Medulla oblongata (tissue), 1 donor: ENCODE results near the gene TMEM196.
A peak's percentile ranks its signal among the peaks of the same experiment; 100 is the strongest.

ENCODE experiments used
- DNase-seq: peaks from one replicate; pipeline ENCODE4 v3.0.0-alpha.2; 2015; ENCODE audit errors: extremely low spot score

Gene TMEM196

DNA sequence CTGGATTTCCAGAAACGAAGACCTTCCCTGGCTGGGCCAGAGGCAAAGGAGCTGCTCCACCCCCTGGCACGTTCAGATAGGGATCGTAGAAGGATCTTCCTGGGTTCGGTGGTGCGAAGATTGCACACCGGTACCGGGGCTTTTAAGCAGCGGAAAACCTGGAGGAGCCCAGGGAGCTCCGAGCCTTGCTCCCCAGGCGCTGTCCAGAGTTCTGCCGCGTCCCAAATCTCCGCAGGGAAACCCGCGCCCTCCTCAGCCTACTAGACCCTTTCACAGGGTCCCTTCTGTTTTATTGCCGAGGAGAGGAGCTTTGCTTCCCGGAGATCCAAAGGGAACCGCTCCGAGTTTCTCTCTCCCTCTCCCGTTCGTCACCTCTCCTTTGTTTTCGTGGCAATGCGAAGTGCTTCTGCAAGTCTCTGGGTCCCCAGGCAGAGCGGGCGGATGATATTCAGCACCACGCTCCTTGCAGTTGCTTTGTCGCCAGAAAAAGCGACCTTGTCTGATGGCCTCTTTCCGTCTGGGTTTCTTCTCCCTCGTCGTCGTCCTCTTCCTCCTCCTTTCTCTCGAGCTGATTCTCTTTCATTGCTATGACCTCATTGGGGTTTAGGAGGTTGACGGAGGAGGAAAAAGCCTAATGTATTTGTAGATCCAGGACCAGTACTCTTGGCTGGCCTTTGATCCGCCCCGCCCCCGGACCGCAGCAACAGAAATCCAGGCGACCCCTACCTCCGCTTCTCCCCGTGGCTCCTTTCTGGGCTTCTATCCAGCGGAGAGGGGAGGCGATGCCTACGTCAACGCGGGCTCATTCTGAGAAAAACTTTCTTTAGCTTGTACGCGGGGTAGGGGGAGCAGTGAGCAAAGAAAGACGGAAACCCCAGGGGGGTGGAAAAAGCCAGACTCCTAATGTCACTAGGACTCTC, at the start of gene TMEM196:
TMEM196 (minus strand) TSS at position 777 of the 920 bp plus-strand sequence. CDS start 921 bp downstream, outside the sequence.
- no peak for DNase-seq

DNA sequence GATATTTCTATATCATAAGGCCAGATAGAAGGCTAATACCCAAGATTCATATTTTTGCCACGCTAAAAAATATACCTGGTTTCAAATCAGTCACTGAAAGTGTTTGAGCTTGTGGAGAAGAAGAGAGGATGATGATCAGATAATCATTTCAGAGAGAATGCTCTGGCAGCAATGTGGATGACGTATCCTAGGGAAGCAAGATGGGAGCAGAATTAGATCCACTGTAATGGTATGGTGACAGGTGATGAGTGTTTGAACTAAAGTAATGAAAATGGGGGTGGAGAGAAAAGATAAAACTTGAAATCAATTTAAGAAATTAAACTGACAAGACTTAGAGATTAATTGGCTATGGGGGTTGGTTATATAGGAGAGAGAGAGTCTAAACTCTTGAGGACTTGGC, 42.7 kb upstream of the TMEM196 start:
- DNase-seq: no peak

DNA sequence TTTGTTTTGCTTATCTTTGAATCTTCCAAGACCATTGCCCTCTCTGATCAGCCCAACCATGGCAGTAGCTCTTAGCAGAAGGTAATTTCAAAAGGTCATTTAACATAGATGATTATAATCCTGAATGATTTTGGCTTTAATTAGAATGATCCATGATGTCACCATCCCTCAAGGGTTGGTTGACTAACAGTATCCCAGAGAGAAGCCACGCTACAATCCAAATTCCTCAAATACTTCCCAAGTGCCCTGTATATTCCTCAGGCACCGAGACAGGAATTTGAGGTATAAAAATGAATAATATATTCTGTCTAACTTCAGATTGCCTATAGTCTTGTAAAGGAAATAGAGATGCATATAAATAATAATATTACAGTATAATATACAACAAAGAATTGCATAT, 42.1 kb upstream of the TMEM196 start:
- DNase-seq: no peak

DNA sequence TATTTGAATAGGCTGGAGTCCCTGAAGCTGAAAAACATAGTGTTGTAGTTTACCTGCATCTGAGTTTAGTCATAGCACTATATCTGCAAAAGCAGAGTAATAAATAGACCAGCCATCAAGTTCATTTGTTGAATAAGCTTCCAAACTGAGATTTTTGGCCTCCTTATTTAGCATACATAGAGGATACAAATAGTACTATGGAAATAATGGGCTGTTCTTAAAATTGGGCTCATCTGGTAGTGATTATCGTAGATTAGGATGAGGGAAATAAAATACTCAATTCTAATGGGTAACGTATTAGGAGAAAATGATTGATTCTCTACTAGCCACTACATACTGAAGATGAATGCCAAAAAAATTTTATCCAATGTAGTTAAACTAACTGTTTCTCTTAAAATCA, 41.4 kb upstream of the TMEM196 start:
- DNase-seq: no peak

DNA sequence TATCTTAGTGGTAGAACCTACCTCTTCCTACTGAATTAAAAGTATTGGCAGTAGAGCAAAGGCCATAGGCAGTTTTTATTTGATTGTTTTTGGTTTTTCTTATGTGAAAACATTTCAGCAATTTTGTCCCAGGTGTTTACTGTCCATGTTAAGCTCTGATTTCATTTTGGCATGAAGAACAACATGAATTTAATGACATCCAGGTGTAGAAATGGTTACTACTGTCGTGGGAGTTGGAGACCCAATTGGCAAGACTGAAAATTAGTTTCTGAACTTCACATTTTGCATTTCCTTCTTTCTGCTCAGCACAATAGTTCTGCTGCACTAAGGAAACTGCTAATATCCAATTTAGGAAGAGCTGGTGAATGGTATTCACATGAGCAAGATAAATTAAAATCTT, 38.0 kb upstream of the TMEM196 start:
- no peak for DNase-seq

DNA sequence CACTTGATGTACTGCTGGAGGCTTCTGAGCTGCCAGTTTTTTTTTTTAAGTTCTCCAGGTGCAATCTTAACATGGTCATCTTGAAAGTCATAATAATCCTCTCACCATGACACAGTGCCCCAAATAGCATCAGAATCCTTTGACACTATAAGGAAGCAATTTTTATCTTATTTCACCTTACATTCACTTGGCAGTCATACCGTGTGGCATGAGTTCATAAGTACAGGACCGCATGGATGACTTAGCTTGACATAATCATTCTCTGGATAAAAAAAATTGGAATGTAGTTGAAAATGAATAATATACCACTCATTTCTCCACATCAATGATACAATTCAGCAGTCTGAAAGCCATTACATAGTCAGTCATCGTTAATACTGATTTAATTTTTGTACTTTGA, 25.6 kb upstream of the TMEM196 start:
- no peak for DNase-seq

DNA sequence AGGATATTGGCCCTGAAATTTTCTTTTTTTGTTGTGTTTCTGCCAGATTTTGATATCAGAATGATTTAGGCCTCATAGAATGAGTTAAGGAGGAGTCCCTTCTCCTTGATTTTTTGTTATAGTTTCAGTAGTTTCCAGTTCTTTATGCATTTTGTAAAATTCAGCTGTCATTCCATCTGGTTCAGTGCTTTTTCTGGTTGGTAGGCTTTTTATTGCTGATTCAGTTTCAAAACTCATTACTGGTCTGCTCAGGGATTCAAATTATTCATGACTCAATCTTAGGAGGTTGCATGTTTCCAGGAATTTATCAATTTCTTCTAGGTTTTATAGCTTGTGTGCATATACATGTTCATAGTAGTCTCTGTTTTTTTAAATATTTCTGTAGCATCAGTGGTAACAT, 10.1 kb upstream of the TMEM196 start:
- DNase-seq: no peak

DNA sequence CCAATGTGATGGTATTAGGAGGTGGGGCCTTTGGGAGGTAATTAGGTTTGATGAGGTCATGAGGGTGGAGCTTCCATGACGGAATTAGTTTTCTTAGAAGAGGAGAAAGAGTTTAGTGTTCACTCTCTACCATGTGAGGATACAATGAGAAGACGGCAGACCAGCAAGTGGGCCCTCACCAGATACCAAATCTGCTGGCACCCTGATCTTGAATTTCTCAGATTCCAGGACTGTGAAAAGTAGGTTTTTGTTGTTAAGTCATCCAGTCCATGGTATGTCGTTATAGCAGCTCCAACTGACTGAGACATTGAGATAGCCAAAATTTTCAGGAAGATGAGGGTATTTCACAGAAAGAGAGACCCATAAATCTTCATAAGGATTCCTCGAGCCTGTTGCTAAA, 3.6 kb upstream of the TMEM196 start:
- DNase-seq: no peak

DNA sequence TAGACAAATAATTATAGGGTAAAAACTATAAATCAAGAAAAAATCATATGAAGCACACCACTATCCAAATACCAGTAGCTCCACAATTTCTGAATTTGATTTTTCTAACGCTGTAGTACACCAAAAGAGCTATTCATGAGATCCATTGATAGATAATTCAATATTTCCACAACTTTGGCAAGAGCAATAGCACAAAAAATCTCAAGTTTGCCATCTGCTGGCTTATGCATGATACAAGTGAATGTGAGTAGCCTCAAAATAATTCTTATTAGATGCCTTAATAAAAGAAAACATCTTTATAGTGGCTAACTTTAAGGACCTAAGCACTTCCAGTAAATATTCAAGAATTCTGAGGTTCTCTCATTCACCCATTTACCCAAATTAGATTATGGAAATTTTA, 2.2 kb upstream of the TMEM196 start:
- DNase-seq: no peak

DNA sequence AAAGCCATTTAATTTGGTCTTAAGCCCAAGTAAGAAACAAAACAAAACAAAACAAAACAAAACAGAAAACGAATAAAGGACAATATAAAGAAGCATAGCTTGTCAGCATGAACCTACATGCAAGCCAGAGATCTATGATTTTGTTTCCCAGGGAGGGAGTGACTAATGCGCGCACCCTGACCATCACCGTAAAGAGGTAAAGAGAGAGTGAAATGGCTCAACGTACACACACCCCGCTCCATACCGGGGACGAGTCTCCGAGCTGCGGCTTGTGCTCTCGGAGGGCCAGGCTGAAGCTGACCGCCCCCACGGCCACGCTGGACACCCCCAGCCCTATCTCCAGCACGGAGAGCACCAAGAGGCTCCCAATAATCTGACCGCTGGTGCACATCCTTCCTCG, 1.1 kb downstream of the TMEM196 start:
- DNase-seq: no peak

DNA sequence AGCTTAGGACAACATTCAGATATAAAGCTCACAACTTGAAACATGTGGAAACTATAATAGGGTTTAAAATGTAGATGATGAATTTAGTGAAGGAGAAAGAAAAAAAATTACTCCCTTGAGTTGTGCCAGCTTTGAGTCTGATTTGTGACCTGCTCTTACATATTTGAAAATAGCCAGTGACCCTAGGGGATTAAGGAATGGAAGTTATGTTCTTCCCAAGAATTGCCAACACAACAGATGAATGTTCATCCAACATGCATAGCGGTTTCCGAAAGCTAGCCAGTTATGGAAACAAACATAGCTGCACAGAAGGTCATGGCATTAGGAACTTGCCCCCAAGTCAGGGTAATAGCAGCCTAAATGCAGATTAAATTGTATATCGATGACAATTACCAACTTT, 10.8 kb downstream of the TMEM196 start:
- DNase-seq: no peak

DNA sequence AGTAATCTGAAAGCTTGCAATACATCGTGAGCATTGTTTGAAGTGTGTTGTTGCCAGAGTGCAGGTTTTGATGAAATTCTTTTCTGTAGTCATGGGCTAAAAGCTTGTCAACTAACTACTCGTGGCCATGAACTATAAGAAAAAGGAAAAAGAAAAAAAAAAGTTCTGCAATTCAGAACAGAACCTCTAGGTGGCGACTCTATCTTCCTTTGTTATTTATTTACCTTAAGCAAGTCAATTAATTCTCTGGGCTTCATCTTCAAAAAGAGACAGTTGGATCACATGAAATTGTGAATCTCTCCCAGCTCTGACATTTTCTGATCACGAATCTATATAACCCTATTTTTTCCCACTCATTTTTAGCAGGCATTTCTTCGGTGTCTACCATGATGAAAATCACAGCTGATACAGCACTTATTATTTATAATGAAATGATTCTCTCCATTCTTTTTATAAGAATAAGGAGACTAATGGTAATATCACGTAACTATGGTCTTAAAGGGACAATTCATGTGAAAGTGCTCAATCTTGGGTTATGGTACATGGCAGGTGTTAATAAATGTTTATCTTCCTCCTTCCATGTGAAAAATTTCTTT, 18.8 kb downstream of the TMEM196 start:
- peak; percentile 22 for DNase-seq

DNA sequence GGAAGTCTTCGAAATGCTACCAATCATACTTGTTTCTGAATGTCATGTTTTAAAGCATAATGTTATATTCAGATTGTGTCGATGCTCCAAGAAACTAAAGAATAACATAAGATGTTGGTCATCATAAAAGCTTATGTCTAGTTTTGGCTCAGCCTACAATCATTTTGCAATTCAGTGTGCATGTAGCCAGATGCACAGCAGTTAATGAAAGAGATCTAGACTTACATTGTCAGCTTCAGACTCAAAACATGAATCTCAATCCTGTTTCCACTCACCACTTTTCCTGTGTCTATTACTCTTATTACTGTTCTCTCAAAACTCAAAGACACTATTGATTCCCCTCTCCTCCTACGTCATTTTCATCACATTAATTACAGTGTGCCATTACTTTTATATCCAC, 21.4 kb downstream of the TMEM196 start:
- DNase-seq: no peak

DNA sequence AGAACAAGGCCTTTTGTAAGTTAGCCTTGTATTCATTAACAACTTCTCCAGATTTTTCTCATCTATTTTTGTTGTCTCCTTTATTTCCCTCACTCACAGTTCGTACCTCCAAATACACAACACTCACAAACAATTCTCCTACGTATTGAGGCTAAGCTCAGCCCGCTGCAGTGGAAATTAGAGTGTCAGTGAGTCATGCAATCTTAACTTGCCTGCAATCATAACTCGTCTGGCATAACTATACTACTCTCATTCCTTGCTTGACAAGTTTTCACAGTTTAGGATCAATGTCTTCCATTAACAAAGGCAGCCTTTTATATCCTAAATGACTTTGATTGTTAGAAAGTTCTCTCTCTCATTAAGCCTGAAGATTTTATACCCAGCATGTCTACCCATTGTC, 23.8 kb downstream of the TMEM196 start:
- DNase-seq: no peak

DNA sequence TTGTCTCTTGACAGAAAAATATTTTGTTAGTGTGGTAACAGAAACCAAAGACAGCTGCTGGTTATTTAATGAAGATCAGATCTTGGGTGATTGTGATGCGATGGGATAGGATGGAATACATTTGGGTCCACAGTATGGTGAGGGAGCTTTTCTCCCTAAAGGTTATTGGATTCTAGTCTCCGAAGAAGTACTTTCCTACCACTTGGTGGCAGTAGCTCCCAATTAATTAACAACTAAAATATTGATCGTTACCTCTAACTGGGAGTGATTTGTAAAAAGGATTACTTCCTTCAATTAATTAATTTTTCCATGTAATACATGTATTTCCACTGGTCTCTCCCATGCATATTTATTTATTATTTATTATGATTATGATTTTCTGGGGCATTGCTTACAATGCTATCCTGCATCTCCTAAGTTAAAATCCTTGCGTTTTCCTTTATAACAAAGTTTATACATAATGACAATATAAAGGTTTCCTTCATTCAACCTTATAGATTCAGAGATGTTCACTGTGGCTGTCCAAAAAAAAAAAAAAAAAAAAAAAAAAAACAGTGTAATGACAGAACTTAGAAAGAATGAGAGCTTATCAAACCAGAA, 25.6 kb downstream of the TMEM196 start:
- peak; percentile 58 for DNase-seq

DNA sequence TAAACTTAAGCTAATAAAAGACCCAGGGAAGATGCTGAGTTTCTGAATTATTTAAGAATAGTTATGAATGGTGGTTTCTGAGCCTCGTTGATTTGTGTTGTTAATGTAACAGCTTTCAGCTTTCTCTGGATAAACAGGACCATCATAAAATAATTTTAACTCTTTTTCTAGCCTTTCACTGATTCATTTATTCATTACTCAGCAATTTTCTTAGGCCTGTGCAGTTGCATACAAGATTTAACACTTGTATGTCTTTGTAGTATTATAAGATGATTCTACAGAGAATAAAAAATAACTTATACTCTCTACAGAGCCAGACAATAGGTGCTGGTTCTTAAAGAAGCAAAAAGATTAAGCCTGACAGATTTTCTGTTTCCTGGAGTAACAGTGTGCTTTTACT, 29.3 kb downstream of the TMEM196 start:
- DNase-seq: no peak

DNA sequence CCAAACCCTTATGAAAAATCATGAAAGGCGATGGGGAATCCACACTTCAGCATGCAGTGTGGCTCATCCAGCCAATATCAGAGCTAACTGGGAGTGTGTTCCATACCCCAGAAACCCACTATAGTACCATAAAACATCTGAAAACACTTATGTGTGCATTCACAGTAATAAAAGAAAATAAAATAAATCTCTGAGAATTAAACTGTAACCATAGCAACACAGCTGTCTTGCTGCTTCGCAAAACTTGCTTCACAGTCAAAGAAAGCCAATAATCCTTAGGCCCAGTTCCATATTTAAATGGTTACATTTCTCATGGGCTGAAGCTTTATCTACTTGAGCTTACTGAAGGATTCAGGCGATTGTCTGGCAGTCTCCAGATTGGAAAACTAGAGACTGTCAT, 44.7 kb downstream of the TMEM196 start:
- DNase-seq: no peak

DNA sequence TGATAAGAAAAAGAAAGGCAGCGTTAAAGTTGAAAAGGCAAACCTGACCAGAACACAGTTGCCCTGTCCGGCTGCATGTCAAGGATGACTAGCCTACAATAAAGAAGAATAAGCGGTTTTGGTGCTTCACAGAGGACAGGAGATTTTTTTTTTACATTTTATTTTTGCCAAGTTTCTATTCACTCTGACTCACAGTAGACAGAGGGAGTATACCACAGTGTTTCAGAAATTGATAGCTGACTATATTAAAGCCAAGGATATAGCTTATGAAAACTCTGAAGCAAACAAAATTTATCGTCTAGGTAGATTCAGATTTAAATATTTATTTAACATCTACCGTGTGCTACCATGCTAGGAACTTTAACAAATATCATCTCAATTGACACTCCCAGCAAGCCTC, 47.6 kb downstream of the TMEM196 start:
- DNase-seq: no peak

DNA sequence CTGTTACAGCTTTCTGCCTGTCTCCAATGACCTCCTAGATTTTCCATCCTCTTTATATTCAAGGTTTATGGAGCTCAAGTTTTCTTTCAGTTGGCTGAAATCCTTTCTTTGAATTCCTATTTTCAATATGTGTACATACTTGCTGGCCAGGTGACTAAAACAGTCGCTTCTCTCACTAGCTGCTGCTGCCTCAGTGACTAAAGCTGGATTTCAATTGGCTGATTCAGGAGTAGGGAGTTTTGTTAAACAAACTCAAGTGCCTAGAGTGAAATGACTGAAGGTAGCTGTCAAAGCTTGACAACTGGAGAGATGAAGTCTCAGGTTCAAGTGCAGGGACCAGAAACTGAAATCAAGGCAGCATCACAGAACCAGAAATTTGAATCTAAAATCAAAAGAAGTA, 57.9 kb downstream of the TMEM196 start:
- DNase-seq: no peak

DNA sequence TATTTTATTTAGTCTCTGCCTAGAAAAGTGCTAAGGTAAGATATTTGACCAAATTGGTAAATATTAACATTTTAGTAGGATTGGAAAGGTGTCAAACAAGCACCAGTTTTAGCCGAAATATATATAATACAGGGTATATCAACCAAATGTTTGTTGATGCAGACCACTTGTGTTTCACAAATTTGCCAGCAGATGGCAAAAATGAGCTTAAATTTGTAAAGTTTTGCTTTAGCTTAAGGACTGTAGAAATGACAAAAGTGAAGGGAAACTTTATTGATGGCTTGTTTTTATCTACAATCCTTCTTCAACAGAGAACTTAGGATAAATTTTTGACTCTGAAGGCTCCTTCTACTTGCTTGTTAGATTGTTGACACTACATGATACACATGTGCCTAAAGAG, 59.7 kb downstream of the TMEM196 start:
- DNase-seq: peak; percentile 68

DNA sequence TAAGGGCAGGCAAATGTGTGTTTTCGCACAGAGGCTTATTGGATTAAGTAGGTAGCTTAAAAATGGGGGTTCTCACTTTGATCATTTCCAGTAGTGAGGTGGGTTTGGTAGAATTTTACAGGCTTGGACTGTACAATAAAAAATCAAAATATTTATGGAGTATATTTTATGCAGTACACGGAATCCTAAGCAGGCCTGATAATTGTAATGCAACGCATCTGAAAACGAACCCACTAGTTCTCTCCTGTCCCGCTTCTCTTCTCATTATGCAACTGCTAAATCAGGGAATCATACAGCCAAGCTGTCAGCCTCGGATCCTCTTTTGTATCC, 64.2 kb downstream of the TMEM196 start:
- no peak for DNase-seq

DNA sequence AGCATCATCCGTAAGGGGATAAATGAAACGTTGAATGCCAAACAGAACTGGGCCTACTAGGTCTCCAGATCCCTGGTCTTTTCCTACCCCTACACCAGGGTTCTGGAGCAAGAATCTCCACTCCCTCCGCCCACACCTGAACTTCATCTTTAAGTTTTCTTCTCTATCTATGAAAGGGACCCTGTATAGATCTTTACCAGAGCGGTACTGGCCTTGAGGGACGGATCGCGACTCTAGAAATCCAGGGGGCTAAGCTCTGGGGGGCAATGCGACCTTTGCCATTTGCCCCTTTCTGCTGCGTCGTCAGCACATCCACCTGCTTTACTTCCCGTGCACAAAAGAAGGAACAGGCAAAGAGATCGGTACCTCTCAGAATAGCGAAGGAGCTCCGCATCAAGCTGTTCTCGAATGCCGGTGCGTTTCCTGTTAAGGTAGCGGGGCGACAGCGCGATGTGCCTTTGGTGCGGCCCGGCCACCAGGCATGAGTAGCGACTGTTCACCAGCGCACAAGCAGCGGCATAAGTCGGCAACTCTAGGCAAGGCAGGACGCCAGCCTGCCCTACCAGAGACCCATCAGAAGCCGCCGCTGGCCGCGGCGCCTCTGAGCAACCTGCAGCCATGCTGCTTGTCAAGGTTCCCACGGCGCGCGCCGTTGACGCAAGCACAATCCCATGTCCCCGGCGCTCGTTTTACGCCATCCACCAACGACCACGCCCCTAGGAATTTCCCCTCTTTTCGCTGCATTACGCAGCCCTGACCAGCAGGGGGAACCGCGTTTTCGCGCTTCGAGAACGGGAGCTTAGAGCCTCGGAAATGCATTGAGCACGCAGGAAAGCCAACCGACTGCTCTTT, 64.8 kb downstream of the TMEM196 start, which contains the start of gene POLR1F:
POLR1F (minus strand) TSS at position 641 of the 852 bp plus-strand sequence; CDS start at position 620, 21 bp downstream.
- peak; percentile 98 for DNase-seq
